GM23338 (cell line): ENCODE measurements around the gene ANKK1. TPM values are rescaled to one million over a fixed set of nuclear protein-coding genes. Genes with fewer than 3 reads are reported as not detected.

Experiments
- ATAC-seq: fragments of 200-7000 bp; cut with Tn5 transposase; 3 replicates; pipeline ENCODE4 v1.9.1; 2020
- DNase-seq: peaks from one replicate; pipeline ENCODE4 v3.0.0-alpha.2; 2015; ENCODE audit warnings: low spot score
- H2AFZ ChIP-seq: fragments of 200-600 bp; sonication (generic); 2 replicates; pipeline ENCODE4 v1.8.0; 2016; ENCODE audit warnings: antibody characterized with exemption, mild to moderate bottlenecking, moderate library complexity
- H3F3A ChIP-seq: fragments of 200-600 bp; sonication (generic); replicated peaks from 2 replicates; pipeline ENCODE4 v1.8.0; 2017; ENCODE audit warnings: antibody characterized with exemption, mixed run types, low read depth
- H3K27ac ChIP-seq: fragments of 200-600 bp; sonication (generic); 2 replicates; pipeline ENCODE4 v1.6.1; 2016; ENCODE audit warnings: low read depth
- H3K27me3 ChIP-seq: fragments of 200-600 bp; sonication (generic); 2 replicates; pipeline ENCODE4 v1.8.0; 2016; ENCODE audit warnings: mild to moderate bottlenecking, mixed run types, moderate library complexity; ENCODE audit not compliant: insufficient read depth
- H3K36me3 ChIP-seq: fragments of 200-600 bp; sonication (generic); 2 replicates; pipeline ENCODE4 v1.8.0; 2016; ENCODE audit warnings: mild to moderate bottlenecking; ENCODE audit not compliant: insufficient read depth
- H3K4me1 ChIP-seq: fragments of 200-600 bp; sonication (generic); 2 replicates; pipeline ENCODE4 v1.8.0; 2016; ENCODE audit warnings: mild to moderate bottlenecking, moderate library complexity; ENCODE audit not compliant: insufficient read depth
- H3K4me2 ChIP-seq: fragments of 200-600 bp; sonication (generic); 2 replicates; pipeline ENCODE4 v1.7.1; 2017; ENCODE audit warnings: mixed run types
- H3K4me3 ChIP-seq: fragments of 200-600 bp; sonication (generic); 2 replicates; pipeline ENCODE4 v1.6.1; 2016; ENCODE audit warnings: mixed run types
- H3K79me2 ChIP-seq: fragments of 200-600 bp; sonication (generic); replicated peaks from 2 replicates; pipeline ENCODE4 v1.8.0; 2017; ENCODE audit warnings: mild to moderate bottlenecking; ENCODE audit not compliant: insufficient read depth
- H3K9me2 ChIP-seq: fragments of 200-600 bp; sonication (generic); 2 replicates; pipeline ENCODE4 v1.8.0; 2017; ENCODE audit not compliant: insufficient read depth
- H4K20me1 ChIP-seq: fragments of 200-600 bp; sonication (generic); replicated peaks from 2 replicates; pipeline ENCODE4 v1.8.0; 2017; ENCODE audit warnings: mild to moderate bottlenecking; ENCODE audit not compliant: insufficient read depth
- H3K27ac Mint-ChIP-seq: 2 replicates; pipeline ENCODE4 v1.8.0; 2020; ENCODE audit warnings: inconsistent platforms, mild to moderate bottlenecking, moderate library complexity, mixed read lengths
- H3K27me3 Mint-ChIP-seq: 3 replicates; pipeline ENCODE4 v1.8.0; 2022; ENCODE audit warnings: low read depth, mild to moderate bottlenecking, moderate library complexity, mixed read lengths, inconsistent platforms; ENCODE audit not compliant: insufficient read depth, poor library complexity
- H3K36me3 Mint-ChIP-seq: 3 replicates; pipeline ENCODE4 v1.8.0; 2021; ENCODE audit warnings: low read depth, mild to moderate bottlenecking, inconsistent platforms, moderate library complexity, mixed read lengths
- H3K4me1 Mint-ChIP-seq: 3 replicates; pipeline ENCODE4 v1.8.0; 2020; ENCODE audit warnings: mild to moderate bottlenecking, inconsistent platforms, mixed read lengths
- H3K4me3 Mint-ChIP-seq: 3 replicates; pipeline ENCODE4 v1.8.0; 2021; ENCODE audit warnings: moderate library complexity, mild to moderate bottlenecking, inconsistent platforms, mixed read lengths
- H3K9me3 Mint-ChIP-seq: 3 replicates; pipeline ENCODE4 v1.8.0; 2020; ENCODE audit warnings: moderate library complexity, mild to moderate bottlenecking, inconsistent platforms, mixed read lengths
- EZH2 ChIP-seq: fragments of 200-600 bp; sonication (generic); IDR thresholded peaks from one replicate; pipeline ENCODE4 v1.8.0; 2017; ENCODE audit warnings: antibody characterized with exemption, mild to moderate bottlenecking, low read depth; ENCODE audit not compliant: unreplicated experiment
- EZH2phosphoT487 ChIP-seq: fragments of 200-600 bp; sonication (generic); IDR thresholded peaks from one replicate; pipeline ENCODE4 v1.8.1; 2018; ENCODE audit warnings: antibody characterized with exemption; ENCODE audit not compliant: unreplicated experiment
- JUNB ChIP-seq: IDR thresholded peaks from one replicate; pipeline ENCODE4 v1.6.1; 2016; ENCODE audit warnings: antibody characterized with exemption; ENCODE audit not compliant: unreplicated experiment
- NANOG ChIP-seq: IDR thresholded peaks from 2 replicates; pipeline ENCODE4 v1.6.1; 2016; ENCODE audit warnings: antibody characterized with exemption, borderline replicate concordance
- STAT1 ChIP-seq: IDR thresholded peaks from one replicate; pipeline ENCODE4 v1.6.1; 2016; ENCODE audit warnings: antibody characterized with exemption; ENCODE audit not compliant: unreplicated experiment
- ZNF114 ChIP-seq: fragments of 250-450 bp; sonication (Bioruptor Pico); IDR thresholded peaks from 2 replicates; pipeline ENCODE4 v1.5.0; 2020; ENCODE audit warnings: mild to moderate bottlenecking, moderate library complexity
- ZNF331 ChIP-seq: fragments of 250-450 bp; sonication (Bioruptor Pico); IDR thresholded peaks from 2 replicates; pipeline ENCODE4 v1.5.0; 2020; ENCODE audit warnings: low read depth, mild to moderate bottlenecking, moderate library complexity
- polyA plus RNA-seq: library from polyadenylated mRNA; unstranded; fragments of >200 nt; fragmentation: Nextera tagmentation; extraction: Ambion mirVana; gene quantifications from 2 replicates; pipeline ENCODE4 v1.2.1, GENCODE V29; 2016
- total RNA-seq: library from RNA; depleted of rRNA; stranded (reverse); fragments of >200 nt; shearing (Covaris generic); gene quantifications from 2 replicates; pipeline ENCODE4 v1.2.3, GENCODE V29; 2014
- TF ChIP-seq, protein P1 (sequence below): fragments of 250-450 bp; sonication (Bioruptor Pico); IDR thresholded peaks from 2 replicates; pipeline ENCODE4 v1.5.0; 2020; ENCODE audit warnings: mild to moderate bottlenecking, moderate library complexity
- TF ChIP-seq, protein P2 (sequence below): IDR thresholded peaks from 2 replicates; pipeline ENCODE4 v1.6.1; 2016; ENCODE audit warnings: antibody characterized with exemption
- TF ChIP-seq, protein P3 (sequence below), 2 experiments: fragments of 200-600 bp in 1 of 2; sonication (generic) in 1 of 2; conservative IDR thresholded peaks; 2 replicates each; pipeline versions ENCODE4 v1.5.1 to v1.6.1; 2016 to 2017; ENCODE audit warnings: antibody characterized with exemption in 2 of 2, low read depth in 2 of 2, mild to moderate bottlenecking in 2 of 2, moderate library complexity in 1 of 2
- TF ChIP-seq, protein P4 (sequence below): IDR thresholded peaks from one replicate; pipeline ENCODE4 v1.6.1; 2018; ENCODE audit warnings: antibody characterized with exemption; ENCODE audit not compliant: unreplicated experiment

Gene ANKK1
- total and polyA plus RNA-seq, 2 experiments from 2014 or later: 0.08 to 0.14 TPM

DNA sequence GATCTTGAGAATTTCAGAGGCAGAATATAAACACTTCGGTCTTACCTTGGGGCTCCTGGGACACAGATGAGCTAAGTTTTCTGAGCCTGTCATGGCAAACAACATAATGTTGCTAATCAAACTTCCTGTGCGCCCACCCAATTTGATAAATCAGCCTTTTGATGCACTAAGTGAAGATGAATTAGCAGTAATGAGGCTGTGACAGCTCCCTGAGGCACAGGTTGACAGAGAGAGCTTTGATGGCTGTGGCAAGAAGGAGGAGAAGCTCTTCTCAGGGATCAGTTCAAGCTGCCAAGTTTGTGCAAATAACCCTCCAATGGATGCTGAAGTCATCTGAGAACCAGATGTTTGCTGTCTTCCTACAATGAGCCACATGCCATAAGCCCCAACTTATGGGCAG lies 53.2 kb downstream of the ANKK1 start:
- ATAC-seq (no peak), DNase-seq (no peak)
- H3K4me2 ChIP-seq: no peak overlapping the region
- TF ChIP-seq ZNF114 (CRISPR knock-in tag) (no peak), EZH2 (no peak), JUNB (no peak), EZH2phosphoT487 (no peak), ZNF331 (CRISPR knock-in tag) (no peak), STAT1 (no peak), NANOG (no peak)
- TF ChIP-seq, protein P1, sequence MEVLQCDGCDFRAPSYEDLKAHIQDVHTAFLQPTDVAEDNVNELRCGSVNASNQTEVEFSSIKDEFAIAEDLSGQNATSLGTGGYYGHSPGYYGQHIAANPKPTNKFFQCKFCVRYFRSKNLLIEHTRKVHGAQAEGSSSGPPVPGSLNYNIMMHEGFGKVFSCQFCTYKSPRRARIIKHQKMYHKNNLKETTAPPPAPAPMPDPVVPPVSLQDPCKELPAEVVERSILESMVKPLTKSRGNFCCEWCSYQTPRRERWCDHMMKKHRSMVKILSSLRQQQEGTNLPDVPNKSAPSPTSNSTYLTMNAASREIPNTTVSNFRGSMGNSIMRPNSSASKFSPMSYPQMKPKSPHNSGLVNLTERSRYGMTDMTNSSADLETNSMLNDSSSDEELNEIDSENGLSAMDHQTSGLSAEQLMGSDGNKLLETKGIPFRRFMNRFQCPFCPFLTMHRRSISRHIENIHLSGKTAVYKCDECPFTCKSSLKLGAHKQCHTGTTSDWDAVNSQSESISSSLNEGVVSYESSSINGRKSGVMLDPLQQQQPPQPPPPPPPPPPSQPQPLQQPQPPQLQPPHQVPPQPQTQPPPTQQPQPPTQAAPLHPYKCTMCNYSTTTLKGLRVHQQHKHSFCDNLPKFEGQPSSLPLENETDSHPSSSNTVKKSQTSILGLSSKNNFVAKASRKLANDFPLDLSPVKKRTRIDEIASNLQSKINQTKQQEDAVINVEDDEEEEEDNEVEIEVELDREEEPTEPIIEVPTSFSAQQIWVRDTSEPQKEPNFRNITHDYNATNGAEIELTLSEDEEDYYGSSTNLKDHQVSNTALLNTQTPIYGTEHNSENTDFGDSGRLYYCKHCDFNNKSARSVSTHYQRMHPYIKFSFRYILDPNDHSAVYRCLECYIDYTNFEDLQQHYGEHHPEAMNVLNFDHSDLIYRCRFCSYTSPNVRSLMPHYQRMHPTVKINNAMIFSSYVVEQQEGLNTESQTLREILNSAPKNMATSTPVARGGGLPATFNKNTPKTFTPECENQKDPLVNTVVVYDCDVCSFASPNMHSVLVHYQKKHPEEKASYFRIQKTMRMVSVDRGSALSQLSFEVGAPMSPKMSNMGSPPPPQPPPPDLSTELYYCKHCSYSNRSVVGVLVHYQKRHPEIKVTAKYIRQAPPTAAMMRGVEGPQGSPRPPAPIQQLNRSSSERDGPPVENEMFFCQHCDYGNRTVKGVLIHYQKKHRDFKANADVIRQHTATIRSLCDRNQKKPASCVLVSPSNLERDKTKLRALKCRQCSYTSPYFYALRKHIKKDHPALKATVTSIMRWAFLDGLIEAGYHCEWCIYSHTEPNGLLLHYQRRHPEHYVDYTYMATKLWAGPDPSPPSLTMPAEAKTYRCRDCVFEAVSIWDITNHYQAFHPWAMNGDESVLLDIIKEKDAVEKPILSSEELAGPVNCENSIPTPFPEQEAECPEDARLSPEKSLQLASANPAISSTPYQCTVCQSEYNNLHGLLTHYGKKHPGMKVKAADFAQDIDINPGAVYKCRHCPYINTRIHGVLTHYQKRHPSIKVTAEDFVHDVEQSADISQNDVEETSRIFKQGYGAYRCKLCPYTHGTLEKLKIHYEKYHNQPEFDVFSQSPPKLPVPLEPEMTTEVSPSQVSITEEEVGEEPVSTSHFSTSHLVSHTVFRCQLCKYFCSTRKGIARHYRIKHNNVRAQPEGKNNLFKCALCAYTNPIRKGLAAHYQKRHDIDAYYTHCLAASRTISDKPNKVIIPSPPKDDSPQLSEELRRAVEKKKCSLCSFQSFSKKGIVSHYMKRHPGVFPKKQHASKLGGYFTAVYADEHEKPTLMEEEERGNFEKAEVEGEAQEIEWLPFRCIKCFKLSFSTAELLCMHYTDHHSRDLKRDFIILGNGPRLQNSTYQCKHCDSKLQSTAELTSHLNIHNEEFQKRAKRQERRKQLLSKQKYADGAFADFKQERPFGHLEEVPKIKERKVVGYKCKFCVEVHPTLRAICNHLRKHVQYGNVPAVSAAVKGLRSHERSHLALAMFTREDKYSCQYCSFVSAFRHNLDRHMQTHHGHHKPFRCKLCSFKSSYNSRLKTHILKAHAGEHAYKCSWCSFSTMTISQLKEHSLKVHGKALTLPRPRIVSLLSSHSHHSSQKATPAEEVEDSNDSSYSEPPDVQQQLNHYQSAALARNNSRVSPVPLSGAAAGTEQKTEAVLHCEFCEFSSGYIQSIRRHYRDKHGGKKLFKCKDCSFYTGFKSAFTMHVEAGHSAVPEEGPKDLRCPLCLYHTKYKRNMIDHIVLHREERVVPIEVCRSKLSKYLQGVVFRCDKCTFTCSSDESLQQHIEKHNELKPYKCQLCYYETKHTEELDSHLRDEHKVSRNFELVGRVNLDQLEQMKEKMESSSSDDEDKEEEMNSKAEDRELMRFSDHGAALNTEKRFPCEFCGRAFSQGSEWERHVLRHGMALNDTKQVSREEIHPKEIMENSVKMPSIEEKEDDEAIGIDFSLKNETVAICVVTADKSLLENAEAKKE (CRISPR knock-in tag): no peak
- TF ChIP-seq, protein P2, sequence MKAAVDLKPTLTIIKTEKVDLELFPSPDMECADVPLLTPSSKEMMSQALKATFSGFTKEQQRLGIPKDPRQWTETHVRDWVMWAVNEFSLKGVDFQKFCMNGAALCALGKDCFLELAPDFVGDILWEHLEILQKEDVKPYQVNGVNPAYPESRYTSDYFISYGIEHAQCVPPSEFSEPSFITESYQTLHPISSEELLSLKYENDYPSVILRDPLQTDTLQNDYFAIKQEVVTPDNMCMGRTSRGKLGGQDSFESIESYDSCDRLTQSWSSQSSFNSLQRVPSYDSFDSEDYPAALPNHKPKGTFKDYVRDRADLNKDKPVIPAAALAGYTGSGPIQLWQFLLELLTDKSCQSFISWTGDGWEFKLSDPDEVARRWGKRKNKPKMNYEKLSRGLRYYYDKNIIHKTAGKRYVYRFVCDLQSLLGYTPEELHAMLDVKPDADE: no peak
- TF ChIP-seq, protein P3, sequence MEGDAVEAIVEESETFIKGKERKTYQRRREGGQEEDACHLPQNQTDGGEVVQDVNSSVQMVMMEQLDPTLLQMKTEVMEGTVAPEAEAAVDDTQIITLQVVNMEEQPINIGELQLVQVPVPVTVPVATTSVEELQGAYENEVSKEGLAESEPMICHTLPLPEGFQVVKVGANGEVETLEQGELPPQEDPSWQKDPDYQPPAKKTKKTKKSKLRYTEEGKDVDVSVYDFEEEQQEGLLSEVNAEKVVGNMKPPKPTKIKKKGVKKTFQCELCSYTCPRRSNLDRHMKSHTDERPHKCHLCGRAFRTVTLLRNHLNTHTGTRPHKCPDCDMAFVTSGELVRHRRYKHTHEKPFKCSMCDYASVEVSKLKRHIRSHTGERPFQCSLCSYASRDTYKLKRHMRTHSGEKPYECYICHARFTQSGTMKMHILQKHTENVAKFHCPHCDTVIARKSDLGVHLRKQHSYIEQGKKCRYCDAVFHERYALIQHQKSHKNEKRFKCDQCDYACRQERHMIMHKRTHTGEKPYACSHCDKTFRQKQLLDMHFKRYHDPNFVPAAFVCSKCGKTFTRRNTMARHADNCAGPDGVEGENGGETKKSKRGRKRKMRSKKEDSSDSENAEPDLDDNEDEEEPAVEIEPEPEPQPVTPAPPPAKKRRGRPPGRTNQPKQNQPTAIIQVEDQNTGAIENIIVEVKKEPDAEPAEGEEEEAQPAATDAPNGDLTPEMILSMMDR (conservative IDR thresholded peaks at IDR 0.05; ENCODE audit: low read depth in 2 of 2): no peak
- TF ChIP-seq, protein P4, sequence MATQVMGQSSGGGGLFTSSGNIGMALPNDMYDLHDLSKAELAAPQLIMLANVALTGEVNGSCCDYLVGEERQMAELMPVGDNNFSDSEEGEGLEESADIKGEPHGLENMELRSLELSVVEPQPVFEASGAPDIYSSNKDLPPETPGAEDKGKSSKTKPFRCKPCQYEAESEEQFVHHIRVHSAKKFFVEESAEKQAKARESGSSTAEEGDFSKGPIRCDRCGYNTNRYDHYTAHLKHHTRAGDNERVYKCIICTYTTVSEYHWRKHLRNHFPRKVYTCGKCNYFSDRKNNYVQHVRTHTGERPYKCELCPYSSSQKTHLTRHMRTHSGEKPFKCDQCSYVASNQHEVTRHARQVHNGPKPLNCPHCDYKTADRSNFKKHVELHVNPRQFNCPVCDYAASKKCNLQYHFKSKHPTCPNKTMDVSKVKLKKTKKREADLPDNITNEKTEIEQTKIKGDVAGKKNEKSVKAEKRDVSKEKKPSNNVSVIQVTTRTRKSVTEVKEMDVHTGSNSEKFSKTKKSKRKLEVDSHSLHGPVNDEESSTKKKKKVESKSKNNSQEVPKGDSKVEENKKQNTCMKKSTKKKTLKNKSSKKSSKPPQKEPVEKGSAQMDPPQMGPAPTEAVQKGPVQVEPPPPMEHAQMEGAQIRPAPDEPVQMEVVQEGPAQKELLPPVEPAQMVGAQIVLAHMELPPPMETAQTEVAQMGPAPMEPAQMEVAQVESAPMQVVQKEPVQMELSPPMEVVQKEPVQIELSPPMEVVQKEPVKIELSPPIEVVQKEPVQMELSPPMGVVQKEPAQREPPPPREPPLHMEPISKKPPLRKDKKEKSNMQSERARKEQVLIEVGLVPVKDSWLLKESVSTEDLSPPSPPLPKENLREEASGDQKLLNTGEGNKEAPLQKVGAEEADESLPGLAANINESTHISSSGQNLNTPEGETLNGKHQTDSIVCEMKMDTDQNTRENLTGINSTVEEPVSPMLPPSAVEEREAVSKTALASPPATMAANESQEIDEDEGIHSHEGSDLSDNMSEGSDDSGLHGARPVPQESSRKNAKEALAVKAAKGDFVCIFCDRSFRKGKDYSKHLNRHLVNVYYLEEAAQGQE: no peak
- no peaks in the 10 kb centered on the region for H3K36me3 ChIP-seq
- no peaks in the 10 kb centered on the region for H3K9me2 ChIP-seq
- no peaks in the 10 kb centered on the region for H3K4me1 ChIP-seq
- H3K4me3 ChIP-seq: no peak overlapping the region
- no peaks in the 10 kb centered on the region for H3K27me3 ChIP-seq
- Mint-ChIP-seq H3K9me3 (no peaks in the 10 kb centered on the region), H3K4me3 (no peak overlapping the region), H3K4me1 (no peaks in the 10 kb centered on the region), H3K36me3 (no peaks in the 10 kb centered on the region), H3K27ac (no peak overlapping the region), H3K27me3 (no peaks in the 10 kb centered on the region)
- no peak overlapping the region for H2AFZ ChIP-seq
- no peaks in the 10 kb centered on the region for H3F3A ChIP-seq
- H3K79me2 ChIP-seq: no peaks in the 10 kb centered on the region
- no peak overlapping the region for H3K27ac ChIP-seq
- H4K20me1 ChIP-seq: no peaks in the 10 kb centered on the region
